Activated naive CD4-positive, alpha-beta T cell treated with anti-CD3 and anti-CD28 coated beads, Interleukin-2, amount 50 U/mL, for 16 hours (primary cell): ENCODE measurements around the gene RRP7A.
"Not testable (repeated sequence)": the region's sequence is repeated elsewhere in the genome, so short reads cannot be mapped to it uniquely, and the experiment has no call there.

Experiments used
- DNase-seq: peaks from one replicate; pipeline ENCODE4 v3.0.0-alpha.2; 2020

Gene RRP7A

DNA sequence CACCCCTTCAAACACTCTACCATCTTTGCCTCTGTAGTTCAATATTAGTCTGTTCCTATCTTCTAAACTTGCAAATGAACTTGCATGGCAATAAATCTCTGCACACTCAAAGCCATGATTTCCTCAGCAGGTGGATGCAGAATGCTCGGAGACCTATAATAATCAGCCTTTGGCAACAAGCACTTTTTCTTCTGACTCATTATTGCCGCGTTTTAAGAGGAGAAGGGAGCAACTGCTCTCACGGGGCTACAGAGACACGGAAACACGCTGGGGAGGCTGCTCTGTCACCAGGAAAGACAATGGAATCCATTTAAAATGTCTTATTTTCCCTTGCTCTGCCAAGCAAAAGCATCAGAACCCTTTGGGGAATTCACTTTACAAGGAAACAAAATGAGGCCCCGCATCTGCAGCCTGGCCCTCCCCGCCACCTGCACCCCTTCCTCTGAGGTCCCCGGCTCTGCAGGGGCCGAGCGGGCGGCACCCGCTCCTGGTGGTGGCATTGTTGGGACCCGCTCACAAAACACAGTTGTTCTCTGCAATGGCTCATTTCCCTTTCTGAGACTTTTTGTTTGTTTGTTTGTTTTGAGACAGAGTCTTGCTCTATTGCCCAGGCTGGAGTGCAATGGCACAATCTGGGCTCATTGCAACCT is 15.6 kb upstream of the RRP7A start:
- not testable (repeated sequence) for DNase-seq

- DNase-seq = no peak
Observed at GRCh38 chr22:42533638-42533977, 14.0 kb upstream of the RRP7A start.

DNA sequence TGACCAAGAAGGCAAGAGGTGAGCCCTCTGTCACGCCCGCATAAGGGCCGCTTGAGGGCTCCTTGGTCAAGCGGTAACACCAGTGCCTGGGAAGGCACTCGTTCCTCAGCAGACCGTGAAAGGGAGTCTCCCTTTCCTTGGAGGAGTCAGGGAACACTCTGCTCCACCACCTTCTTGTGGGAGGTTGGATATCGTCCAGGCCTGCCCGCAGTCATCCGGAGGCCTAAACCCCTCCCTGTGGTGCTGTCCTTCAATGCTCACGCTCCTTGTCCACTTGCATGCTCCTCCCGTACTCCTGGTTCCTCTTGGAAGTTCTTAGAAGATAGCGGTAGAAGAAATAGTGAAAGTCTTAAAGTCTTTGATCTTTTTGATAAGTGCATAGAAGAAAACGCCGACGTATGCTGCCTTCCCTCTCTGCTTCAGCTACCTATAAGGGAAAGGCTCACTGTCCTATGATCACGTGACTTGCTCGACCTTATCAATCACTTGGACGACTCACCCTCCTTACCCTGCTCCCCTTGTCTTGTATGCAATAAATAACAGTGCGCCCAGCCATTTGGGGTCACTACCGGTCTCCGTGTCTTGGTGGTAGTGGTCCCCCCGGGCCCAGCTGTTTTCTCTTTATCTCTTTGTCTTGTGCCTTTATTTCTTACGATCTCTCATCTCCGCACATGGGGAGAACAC is 11.9 kb upstream of the RRP7A start:
- DNase-seq = not testable (repeated sequence)

GRCh38 chr22:42529435-42529834 is 9.8 kb upstream of the RRP7A start:
- not testable (repeated sequence) for DNase-seq

DNA sequence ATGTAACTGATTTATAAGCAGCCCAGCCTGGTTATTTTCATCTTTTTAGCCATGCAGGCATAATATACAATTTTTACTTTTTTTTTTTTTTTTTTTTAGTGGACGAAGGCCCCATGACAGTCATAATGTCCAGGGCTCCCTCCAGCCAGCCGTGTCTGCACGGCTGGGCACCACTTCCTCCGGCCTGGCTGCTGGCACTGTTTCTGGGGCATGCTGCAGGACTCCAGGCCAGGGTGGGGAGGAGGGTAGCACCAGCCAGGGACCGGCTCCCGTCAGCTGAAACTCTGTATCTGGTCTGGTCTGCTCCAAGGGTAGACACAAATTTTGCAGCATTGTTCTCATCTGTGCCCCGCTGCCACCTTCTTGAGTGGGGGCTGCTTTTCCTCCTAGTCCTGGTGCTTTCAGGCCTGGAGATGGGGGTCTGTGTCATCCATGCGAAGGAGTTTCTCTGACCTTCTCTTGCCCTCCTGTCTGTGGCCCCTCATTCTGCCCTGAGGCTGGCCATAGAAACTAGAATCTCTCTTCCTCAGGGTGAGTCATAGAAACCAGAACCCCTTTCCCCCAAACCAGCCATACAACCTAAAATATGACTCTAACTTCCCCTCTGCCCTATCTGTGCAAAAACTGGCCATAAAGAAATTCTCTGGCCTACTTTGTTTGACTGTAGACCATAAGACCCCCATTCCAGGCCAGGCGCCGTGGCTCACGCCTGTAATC is 9.2 kb upstream of the RRP7A start:
- DNase-seq = no peak

- no peak for DNase-seq
Observed at GRCh38 chr22:42522546-42522945, 3.0 kb upstream of the RRP7A start.

DNA sequence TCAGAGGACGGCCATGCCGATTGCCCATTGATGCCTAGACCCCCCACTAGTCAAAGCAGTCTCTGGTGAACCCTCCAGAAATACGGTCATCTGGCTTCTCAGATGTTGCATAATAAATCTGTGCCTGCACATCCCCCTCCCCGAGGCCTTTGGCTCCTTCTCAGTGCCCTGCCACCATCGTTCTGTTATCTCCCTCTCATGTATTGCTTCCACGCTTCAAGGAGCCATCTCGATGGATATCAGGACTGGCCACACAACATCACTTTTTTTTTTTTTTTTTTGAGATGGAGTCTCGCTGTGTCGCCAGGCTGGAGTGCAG is 1.6 kb upstream of the RRP7A start:
- no peak for DNase-seq

DNA sequence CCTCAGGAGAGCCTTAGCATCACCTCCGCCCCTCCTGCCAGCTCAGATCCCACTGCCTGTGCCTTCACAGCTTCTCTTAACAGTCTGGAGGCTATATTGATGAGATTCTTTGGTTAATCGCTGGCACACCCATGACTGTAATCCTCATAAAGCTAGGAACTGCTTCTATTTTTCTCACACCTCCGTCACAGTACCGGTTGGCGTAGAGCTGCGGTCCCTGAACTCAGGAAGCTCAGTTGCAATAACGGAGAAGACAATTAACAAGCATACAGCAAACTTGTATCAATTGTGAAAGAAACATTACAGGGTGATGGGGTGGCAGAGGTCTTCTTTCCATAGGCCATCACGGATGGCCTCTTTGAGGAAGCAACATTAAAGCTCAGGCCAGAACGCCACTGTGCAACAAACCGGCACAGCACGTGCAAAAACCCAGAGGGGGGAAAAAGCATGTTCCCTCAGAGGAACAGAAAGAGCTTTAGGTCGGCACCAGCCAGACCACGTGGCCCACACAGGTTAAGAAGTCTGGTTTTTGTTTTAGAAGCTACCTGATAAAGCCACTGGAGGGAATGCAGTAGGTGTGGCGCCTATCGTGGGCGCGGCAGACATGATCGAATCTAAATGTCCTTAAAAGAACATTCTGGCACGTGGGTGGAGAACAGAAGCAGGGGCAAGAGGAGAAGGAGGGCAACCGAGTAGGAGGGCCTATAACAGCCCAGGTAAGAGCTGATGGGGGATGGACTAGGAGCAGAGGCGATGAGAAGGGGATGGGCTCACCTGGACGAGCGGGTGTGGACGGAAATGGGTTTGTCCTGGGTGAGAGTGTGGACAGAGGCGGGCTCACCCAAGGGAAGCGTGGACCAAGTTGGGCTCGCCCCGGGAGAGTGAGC is 715 bp downstream of the RRP7A start:
- not testable (repeated sequence) for DNase-seq

DNA sequence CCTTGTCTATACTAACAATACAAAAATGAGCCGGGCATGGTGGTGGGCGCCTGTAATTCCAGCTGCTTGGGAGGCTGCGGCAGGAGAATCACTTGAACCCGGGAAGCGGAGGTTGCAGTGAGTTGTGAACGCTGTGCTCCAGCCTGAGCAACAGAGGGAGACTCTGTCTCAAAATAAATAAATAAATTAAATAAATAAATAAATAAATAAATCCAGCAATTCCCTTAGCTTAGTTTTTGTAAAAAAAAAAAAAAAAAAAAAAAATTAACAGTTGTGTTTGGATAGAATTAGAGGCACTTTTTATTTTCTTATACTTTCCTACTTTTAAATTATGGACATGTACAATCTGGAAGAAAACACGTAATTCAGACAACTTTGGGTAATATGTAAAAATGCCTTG is 2.5 kb downstream of the RRP7A start:
- DNase-seq = not testable (repeated sequence)

DNA sequence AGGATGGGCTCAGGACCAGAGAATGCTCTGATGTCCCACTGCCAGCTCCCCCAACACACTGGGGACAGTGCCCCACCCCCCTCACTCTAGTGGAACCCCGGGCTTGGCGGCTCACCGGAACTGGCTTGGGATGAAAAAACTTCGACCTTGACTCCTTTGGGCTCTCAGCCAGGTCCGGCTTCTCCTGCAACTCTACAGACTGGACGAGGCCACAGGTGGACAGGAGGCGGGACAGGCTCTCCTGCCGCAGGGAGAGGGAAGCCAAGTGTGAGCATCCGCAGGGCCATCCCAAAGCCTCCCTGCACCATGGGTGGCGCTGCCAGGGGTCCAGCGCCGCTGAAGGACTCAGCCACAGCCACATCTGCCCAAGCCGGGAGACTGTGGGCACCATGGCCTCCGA is 3.7 kb downstream of the RRP7A start:
- no peak for DNase-seq

GRCh38 chr22:42515304-42515703 is 4.3 kb downstream of the RRP7A start:
- DNase-seq = not testable (repeated sequence)

- not testable (repeated sequence) for DNase-seq
Observed at GRCh38 chr22:42514331-42514730, 5.3 kb downstream of the RRP7A start.

DNA sequence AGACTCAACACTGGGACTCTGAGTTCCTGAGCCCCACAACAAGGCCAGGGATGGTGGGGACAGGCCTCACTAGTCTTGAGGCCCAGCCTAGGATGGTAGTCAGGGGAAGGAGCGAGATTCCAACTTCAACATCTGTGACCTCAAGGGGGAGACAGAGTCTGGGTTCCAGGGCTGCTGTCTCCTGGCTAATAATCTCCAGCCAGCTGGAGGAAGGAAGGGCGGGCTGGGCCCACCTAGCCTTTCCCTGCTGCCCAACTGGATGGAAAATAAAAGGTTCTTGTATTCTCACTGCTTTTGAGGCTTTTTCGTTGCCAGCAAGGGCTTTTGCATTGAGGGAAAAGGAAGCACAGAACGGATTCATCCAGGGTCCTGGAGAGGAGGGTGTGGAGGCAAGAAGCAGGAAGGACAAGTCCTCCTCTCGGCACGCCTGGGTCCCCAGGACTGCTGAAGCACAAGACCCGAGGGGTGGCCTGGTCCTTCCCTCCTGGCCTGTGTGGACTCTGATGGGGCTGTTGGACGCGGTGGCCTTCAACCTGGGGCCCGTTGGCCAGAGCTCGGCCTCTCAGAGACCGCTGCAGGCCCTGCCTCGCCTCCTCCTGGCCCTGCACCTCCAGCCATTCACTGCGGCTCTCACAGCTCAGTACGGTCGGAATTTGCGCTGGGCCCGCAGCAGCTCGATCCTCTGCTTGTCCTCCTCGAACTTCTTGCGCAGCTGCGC is 7.2 kb downstream of the RRP7A start:
- DNase-seq = not testable (repeated sequence)

DNA sequence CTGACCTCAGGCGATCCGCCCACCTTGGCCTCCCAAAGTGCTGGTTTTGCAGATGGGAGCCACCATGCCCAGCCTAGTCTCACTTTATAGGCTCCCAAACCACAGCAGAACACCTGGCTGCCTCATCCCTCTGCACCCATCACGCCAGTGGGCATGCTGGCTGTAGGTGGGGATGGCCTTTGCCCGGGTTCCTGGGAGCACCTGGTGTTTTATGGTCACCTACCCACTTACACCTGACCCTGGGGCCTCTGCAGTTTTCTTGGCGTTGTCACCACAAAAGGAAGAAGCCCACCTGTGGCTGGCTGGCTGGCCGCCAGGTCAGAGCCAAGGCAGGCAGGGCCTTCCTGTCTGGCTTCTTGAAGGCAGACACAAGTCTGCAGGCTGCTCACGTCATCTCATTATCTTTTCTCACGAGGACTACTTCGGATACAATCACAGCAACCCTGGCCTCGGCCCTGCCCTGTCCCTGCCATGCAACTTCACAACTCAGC is 8.2 kb downstream of the RRP7A start:
- no peak for DNase-seq

DNA sequence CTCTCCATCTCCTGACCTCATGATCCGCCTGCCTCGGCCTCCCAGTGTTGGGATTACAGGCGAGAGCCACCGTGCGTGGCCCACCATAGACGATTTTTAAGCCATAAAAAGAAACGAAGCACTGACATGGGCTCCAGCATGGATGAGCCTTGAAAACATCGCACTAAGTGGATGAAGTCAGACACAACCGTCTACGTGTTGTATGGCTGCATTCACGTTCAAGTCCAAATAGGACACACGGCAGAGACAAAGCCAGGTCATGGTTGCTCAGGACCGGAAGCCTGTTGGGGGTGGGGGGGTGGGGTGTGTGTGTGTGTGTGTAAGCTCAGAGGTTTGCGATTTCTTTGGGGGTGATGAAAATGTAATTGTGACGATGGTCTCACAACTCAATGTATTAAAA is 10.0 kb downstream of the RRP7A start:
- DNase-seq = no peak

GRCh38 chr22:42508975-42509364 is 10.6 kb downstream of the RRP7A start:
- not testable (repeated sequence) for DNase-seq

DNA sequence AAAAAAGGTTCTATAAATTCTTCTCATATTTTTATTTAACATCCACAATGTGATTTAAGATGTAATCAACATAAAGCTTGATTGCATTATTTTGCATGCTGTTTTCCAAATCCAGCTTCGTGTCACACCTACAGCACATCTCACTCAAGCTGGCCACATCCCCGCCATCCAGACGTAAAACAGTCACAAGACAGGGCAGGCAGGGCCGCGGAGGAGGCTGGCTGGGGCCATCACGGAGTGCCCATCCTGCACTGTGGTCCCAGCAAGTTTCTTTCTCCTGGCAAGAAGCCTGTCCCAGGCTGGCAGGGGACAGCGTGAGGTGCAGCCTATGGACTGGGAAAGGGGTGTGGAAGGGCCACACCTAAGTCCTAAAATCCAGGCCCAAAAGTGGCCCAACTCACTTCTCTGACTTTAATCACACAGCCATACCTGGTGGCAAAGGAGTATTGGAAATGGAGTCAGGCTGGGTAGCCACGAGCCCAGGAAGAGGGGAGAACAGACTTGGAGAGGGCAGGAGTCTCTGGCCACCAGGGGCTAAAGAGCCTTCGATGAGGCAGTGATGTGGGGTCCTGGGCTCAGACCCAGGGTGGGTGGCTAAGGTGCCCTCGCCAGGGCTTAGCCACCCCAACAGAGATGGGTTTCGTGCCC is 11.1 kb downstream of the RRP7A start:
- not testable (repeated sequence) for DNase-seq

- no peak for DNase-seq
Observed at GRCh38 chr22:42500836-42501179, 18.8 kb downstream of the RRP7A start.

DNA sequence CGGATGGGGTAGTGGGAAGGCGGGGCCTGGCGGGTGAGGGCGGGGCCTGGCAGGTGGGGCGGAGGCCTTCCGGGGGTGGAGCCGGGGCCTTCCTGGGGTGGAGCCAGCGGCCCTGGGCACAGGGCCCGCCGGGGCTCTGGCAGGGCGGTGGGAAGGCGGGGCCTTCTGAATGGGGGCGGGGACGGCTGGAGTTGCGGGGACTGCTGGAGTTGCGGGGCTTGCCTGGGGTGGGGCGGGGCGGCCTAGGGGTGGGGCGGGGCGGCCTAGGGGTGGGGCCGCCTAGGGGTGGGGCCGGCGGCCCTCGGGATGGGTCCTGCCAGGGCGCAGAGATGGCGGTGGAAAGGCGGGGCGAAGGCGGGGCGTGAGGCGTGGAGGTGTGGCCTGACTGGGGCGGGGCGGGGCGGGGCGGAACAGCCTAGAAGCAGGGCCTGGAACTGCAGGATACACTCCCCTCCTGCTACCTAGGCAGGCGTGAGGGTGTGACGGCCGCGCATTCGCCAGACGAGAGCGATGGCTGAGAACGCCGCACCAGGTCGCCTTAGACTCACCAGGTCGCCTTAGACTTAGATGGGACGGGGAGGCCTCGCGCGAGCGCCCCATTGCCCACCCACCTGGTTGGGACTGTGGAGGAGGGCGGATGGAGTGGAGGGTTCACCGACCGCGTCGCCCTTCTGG is 19.3 kb downstream of the RRP7A start:
- DNase-seq = peak; percentile 78

- not testable (repeated sequence) for DNase-seq
Observed at GRCh38 chr22:42499773-42500160, 19.8 kb downstream of the RRP7A start.

DNA sequence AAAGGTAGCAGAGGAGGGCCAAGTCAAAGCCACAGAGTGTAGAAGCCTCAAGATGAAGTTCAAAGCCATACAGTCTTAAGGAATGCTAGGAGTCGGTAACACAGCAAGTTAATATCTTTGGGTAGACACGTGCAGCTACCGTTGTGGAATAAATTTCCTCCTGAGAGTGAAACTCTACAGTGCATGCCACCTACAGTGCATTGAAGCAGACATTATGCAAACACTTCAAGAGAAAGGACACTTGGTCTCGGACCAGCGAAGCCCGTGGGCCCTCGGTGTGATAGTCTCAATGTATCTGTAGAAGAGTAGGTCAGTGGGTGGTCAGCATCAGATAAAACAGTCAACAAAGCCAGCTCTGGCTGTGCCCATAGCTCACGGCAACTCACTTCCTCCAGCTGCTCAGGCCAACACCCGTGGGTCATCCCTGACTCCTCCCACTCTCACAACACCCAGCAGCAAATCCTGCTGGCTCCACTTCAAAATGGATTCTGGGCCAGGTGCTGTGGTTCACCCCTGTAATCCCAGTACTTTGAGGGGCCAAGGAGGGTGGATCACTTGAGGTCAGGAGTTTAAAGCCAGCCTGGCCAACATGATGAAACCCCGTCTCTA is 24.0 kb downstream of the RRP7A start:
- not testable (repeated sequence) for DNase-seq
